HG02938 (cell line): ENCODE measurements around the gene NABP1.
A peak's percentile ranks its signal among the peaks of the same experiment; 100 is the strongest.
"Not testable (repeated sequence)": the region's sequence is repeated elsewhere in the genome, so short reads cannot be mapped to it uniquely, and the experiment has no call there.

Experiments used
- ATAC-seq: cut with Tn5 transposase; IDR thresholded peaks from one replicate; pipeline ENCODE4 v1.9.1; 2021; ENCODE audit warnings: mild to moderate bottlenecking, moderate library complexity; ENCODE audit not compliant: unreplicated experiment

The NABP1 gene, protein sequence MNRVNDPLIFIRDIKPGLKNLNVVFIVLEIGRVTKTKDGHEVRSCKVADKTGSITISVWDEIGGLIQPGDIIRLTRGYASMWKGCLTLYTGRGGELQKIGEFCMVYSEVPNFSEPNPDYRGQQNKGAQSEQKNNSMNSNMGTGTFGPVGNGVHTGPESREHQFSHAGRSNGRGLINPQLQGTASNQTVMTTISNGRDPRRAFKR

DNA sequence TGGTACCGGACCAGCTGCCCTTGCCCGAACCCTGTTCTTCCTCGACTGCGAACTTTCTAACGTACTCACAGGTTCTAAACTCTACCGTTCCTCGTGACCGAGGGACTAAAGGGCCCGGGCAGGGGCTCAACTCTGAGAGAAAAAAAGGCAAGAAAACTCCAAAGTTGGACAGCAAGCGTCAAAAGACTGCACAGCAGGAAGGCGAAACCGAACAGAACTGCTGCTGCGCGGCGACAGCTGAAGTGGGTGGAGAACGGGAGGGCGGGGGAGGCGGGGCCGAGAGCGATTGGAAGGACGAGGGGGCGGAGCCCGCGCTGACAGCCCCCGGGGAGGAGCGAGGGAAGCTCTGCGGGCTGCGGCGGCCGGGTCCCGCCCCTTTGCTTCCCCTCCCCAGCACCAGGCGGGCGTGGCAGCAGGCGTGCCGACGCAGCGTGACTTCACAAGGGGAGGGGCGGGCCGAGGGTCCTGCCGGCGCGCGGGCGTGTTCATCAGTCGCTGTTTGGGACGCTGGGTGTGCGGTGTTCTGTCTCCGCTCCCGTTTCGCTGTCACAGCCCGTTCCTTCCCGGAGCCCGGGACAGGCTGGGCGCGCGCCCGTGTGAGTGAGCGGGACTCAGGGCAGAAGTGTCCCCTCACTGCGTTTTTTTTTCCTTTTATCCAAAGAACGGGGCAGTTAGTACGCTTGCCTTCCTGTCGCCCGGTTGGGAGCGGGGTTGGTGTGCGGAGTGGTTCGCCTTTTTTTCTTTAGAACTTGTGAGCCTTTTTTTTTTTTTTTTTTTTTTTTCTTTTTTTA lies at the start of gene NABP1:
Gene NABP1, plus strand, starts transcription at position 491 of the 791 bp plus-strand sequence. CDS start 479 bp downstream, outside the sequence.
- ATAC-seq, result peak; percentile 49

DNA sequence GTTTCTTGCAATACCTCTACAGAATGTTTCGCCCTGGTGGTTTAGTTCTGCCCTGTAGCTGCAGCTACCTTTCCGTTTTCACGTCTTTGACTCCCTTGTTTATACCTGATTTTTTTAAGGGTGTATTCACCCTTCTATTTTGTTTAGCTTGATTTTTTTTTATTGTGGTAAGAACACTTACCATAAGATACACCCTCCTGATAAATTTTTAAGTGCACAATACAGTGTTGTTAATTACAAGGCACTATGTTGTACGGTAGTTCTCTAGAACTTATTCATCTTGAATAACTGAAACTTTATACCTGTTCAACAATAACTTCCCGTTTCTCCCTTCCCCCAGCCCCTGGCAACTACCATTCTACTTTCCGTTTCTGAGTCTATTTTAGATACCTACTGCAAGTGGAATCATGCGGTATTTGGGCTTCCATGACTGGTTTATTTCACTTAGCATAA lies 48.9 kb upstream of the NABP1 start:
- ATAC-seq, result no peak

DNA sequence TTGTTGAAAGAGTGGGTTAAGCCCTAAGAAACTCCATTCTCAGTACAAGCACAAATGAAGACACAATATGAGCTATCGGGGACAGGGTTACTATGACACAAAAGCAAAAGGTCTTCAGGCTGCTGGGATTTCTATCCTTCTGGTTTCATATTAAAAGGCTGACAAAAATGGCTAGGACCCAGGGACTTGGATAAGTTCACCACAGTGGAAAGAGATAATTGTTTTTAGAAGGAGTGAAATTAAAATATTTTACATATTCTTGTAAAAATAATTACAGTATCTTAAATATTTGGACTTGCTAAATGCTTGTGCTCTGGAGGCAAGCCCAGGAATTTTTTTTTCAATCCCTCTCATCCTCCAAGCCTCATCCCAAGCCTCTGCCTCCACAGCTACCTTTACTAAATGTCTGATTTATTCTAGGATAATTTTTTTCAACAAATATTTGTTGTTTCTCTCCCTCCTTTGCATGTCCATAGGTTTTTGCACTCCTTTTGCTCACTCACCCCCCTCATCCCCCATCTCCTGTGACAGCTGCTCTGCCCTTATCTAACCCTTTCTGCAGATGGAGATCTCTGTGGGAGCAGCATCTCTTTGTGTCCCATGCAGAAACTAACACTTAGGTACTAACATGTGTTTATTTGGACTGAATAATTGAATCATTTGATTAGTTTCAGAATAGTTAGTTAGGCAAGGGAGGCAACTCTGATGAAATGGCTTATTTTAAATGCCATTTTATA lies 47.8 kb upstream of the NABP1 start:
- ATAC-seq, result no peak

DNA sequence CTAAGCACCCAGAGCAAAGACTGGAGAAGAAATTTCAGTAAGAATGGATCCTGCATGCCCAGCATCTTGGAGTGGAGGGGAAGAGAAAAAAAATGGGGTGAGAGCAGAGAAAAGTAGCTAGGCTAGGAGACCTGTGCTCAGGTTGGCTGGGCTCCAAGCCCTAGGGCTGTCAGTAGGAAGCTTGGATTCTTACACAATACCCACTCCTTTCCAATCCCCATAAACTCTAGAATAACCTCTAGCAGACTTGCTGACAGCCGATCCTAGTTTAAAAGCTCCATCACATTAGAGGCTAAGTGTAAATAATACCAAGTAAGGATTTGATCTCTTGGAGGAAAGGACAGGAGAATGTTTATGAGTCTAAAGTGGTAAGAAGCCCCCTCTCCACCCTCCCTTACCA lies 46.2 kb upstream of the NABP1 start:
- no peak for ATAC-seq

DNA sequence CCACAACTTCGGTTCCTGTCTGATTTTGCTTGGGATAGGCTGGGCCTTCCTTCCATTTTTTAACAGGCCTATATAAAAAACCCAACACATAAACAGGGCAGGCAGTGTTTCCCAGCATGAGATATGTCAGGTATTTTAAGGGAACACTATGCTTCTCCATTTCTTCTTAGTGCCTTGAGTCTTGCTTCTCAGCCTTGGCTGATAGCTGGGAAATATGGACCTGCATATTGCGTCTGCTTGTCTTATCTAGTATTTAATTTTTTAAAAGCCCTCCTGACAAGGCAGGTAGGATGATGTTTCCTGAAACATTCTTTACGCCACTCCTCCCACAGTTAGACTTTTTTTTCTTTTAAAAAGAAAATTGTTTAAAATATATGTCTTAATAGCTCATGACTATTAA lies 45.5 kb upstream of the NABP1 start:
- no peak for ATAC-seq

DNA sequence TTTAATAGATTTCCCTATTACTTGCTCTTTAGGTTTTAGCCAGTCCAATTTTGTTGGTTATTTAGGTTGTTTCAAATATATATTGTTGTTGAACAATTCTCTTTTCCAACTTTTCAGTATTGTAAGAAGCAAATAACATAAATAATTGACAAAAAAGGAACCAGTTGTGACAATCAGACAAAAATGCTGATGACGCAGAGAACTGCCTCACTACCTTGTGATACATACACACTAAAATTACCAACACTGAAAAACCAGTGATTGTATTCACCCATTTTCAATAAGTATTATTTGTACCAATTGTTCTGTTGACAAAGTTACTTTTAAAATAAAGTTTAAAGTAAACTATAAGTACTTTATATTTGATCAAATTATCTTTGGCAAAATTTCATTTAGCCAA lies 43.1 kb upstream of the NABP1 start:
- no peak for ATAC-seq

DNA sequence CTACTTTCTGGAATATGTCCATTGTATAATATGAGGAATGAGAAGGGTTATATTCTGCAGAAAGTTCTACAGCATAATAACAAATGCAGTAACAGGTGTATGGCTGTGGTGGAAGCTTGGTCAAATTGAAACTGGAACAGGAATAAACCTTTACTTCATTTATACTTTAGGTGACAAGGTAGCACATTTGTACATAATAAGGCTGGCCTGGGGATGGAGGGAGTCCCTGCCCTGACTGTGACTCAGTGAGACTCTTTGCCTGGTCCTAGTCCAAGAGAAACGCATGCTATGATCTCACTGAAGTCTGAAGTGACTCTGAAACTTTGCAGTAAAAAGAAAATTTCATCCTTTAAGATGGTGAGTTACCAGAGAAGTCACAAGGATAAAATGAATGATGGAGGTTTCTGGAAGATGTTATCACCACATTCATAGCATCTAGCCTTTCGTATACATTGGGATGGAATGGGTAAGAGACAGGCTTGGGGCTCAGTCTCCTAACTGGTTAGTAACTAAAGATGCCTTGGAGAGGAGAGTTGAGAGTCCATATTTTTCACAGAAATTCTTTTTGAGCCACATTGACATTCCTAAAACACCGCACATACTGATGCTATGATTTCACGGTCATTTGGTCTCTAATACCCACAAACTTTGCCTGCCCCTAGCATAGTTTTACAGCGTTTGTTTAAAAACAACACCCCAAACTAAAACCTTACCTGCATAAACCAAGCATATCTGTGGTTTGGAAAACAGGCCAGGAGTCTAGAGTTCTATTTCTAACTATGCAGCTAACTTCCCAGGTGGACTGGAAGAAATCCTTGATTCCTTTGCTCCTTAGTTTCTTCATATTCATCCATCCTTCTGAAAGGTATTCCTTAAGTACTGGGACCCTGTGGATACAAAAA lies 42.4 kb upstream of the NABP1 start:
- peak; percentile 89 for ATAC-seq

DNA sequence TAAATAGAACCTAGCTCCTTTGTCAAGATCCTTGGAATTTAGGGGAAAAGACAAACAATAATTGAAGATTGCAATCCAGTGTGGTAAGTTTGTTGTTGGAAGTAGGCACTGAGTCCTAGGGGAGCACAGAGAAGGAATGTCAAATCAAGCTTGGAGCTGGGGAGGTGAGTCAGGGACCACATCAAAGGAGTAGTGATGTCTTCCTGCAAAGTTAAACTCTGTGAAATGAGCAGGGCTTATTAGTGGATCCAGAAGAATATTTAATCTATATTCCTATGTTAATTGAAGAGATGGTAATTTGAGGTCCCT lies 41.7 kb upstream of the NABP1 start:
- ATAC-seq, result no peak

DNA sequence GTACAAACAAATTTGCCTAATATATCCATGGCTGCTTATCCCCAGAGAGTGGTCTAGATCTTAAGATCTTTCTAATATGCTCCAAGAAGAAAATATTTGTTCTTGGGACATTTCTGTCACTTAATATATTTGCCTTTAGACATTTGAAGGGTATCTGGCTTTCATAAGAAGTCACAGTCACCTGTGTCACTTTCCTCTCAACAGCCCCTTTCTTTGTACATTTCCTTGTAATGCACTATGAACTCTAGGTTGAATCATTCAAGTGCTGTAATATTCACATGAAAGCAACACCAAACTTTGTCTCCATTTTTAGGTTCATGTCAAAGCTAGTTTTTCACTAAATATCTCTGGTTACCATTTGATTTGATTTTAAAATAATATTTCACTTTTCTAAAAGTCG lies 41.4 kb upstream of the NABP1 start:
- no peak for ATAC-seq

DNA sequence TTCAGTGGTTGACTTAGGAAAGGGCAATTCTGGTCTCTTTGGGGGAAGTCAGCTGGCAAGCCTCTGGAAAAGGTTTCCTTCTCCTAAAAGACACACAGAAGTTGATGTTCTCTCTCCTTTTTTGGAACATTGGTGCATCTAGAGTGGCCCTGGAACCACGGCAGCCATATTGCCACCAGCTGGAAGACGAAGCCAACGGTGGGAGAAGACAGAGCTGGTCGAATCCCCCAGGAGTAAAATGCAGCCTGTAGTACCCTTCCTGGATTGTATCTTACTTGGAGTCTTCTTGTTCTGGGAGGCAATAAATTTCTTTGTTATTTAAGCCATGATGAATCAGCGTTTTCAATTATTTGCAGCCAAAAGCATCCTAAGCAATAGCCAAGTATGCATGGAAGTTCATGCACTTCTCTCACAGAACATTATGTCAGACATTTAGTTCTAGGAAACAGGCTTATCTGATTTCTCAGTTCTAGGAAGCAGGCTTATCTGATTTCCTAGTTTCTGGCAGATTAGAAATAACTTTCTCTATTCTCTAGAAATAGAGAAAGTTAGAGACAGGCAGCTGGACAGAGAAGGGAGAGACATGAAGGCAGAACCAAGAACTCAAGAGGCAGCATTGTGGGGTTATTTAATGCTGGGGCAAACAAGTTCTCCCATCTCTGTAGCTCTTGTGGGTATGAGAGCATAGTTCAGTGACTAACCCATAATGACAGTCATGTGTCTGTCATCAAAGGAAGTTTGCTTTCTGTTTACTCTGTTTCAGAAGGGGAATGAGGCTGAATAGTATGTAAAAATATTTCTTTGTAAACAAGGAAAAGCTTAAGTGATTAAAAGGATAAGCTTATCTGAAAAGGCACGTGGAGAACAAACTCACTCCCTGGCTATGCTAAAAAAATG lies 40.5 kb upstream of the NABP1 start:
- ATAC-seq, result peak; percentile 62

DNA sequence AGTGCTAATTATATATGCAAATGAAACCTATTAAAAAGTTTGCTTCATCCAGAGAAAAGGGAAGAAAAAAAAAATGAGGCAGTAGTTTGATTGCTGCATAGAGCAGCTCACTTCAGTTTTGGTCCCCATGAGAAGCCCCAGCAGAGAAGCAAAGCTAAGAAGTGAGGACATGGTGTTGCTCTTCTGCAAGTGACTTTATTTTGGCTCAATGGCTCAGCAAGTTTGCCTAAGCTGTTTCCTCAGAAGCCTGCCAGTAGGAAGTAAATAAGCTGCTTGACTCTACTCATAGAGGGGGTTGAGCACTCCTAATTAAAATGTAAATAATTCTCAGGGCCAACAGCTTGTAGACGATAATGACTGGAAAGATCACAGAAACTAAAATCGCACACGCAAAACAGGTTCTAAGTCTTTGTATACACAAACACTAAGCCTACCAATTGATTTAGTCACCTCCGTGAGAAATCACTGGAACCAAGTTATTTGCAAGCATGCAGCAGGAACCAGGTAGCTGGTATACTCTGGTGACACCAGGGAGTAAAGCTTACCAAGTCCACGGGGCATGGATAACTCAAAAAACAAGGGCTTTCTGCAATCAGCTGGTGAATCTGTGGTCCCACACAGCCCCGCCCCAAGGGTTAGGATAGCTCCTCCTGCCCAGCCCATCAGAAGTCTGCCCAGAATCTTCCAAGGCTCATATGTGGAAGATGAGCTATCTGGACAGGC lies 39.7 kb upstream of the NABP1 start:
- ATAC-seq, result no peak

DNA sequence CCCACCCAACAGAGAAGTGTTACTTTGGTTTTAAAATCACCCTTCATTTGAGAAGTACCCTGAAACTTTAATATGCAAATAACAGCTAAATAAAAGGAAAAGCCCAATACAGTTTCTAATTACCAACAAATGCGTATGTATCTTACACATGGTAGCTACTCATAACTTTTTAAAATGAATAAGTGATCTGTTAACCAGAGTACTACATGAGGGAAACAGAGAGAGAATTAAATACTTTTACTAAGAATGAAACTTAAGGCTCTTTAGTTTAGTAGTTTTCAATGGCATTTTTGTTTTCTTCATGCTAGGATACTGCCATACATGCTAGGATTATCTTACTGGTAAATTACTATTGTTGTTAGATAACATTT lies 39.1 kb upstream of the NABP1 start:
- peak; percentile 36 for ATAC-seq

DNA sequence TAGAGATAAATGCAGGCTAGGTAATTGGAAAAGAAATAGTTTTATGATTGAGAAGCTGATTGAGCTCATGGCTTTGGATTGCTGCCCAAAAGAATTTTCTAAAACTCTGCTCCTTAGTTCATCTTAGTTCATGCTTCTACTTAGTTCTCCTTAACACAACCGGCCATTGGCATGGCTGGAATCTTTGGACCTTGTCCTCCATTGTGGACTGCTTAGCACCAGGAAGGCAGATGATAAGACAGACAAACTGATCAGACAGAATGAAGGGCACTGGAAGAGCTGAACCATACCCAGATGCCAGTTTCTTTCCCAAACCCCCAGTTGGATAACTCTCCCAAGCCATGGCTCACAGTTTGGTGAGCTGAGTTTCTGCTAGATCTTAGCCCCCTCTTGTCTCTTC lies 36.3 kb upstream of the NABP1 start:
- no peak for ATAC-seq

DNA sequence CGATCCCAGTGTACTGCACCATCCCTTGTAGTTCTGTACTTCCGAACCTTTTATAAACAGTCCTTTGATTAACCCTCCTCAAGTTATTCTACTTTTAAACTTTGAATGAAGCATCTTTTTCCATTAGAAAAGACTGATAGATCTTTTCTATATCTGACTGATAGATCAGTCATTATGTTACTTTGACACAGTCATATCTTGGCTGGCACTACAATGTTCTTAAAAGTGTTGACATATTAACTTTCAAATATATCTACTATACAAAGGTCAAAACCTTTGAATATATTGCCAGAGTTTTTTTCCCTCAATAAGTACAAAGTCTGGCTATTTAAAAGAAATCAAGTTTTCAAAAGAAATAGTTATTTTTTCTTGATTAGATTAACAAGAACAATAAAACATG lies 35.4 kb upstream of the NABP1 start:
- no peak for ATAC-seq

DNA sequence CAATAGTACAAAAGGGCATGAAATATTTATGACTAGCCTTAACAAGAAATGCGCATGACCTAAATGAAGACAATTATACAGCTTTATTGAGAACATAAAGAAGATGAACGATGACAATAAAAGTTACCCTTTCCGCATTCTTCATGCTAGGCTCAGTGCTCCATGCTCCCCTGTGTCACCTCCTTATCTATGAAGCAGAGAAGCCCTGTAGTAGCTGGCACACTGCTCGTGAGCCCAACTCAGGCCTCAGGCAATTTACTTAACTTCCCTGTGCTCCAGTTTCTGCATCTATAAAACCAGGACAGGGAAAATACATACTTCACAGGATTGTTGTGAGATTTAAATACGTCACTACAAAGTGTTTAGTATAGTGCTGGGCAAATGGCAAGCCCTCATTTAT lies 34.5 kb upstream of the NABP1 start:
- ATAC-seq, result no peak

DNA sequence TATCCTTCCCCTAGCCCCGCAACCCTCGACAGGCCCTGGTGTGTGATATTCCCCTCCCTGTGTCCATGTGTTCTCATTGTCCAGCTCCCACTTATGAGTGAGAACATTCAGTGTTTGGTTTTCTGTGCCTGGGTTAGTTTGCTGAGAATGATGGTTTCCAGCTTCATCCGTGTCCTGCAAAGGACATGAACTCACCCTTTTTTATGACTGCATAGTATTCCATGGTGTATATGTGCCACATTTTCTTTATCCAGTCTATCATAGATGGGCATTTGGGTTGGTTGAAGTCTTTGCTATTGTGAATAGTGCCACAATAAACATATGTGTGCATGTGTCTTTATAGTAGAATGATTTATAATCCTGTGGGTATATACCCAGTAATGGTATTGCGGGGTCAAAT lies 33.3 kb upstream of the NABP1 start:
- not testable (repeated sequence) for ATAC-seq

DNA sequence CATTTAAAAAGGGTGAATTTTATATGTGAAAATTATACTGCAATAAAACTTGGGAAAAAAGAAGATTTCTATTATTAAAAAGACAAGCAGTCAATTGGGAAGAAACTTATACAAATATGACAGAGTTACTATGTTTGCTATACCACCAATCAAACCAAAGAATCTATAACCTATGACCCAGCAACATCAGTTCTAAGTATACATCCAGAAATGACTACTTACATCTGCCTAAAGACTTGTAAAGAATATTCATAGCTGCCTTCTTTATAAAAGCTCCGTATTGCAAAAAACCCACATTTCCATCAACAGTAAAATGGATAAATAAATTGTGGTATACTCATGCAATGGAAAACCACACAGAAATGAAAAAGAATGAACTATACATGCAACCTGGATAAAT lies 32.9 kb upstream of the NABP1 start:
- ATAC-seq, result no peak

DNA sequence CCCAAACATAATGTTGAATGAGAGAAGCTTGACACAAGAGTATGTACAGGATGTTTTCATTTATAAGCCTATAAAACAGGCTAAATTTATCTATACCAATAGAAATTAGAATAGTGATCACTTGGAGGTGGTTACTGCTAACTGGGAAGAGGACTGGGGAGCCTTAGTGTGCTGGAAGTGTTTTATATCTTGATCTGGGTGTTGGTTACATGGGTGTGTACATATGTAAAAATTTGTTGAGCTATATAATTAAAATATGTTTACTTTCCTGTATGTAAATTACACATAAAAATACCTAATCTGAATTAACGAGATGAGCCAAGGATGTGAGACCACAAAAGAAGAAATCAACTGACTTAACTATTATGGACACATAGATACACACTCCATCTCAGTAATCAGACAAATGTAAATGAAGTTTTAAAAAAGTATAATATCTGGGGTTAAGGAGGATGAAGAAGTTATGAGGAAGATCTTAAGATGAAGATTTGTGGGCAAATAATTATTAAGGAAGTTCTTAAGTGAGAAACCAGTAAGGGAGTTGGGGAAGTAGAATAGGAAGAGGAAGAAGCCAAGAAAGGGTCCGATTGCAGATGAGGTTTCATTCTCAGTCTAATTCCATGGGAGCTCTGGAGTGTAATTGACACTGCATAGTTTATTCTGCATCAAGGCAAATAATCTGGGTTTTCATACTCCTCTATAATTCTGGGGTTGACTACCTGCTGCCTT lies 32.3 kb upstream of the NABP1 start:
- ATAC-seq, result no peak
